Measurements from ENCODE around the gene RGS7BP. TPM values are rescaled to one million over a fixed set of nuclear protein-coding genes. Genes with fewer than 3 reads are reported as not detected.

Gene RGS7BP
- total and polyA plus RNA-seq, 10 of the 15 experiments (the other 5 are each of a cell fraction or from before 2014, with no cell fraction given), result not detected

GRCh38 chr5:64489857-64490256 lies 16.0 kb upstream of the RGS7BP start (continued):
- no peak for TF ChIP-seq ETV6 (conservative IDR thresholded peaks at IDR 0.05 in 1 of 2, IDR thresholded peaks at IDR 0.05 in 1 of 2; ENCODE audit: borderline replicate concordance in 1 of 2, low read depth in 1 of 2)

GRCh38 chr5:64497386-64497785 lies 8.4 kb upstream of the RGS7BP start:
- no peaks in the 10 kb centered on the region for H4K20me1 ChIP-seq (ENCODE audit: control insufficient read depth, insufficient read depth)
- no peaks in the 10 kb centered on the region for H3K9me3 ChIP-seq (replicated peaks; ENCODE audit: control insufficient read depth, insufficient read depth, low read length)
- no peak for ATAC-seq
- RAD21 ChIA-PET (ENCODE audit: unreplicated experiment), result no interaction called here
- no peaks in the 10 kb centered on the region for H3K4me1 ChIP-seq (ENCODE audit: control insufficient read depth, insufficient read depth, low read length)
- WGBS (ENCODE audit: insufficient coverage, insufficient replicate concordance, low lambda C conversion rate, missing lambda C conversion rate), result 56% methylated on average over 2 of the region's 2 CpGs
- no peak overlapping the region for H2AFZ ChIP-seq (ENCODE audit: control insufficient read depth, low read depth, low read length)
- H3K4me2 ChIP-seq (ENCODE audit: control insufficient read depth, insufficient read depth), result no peak overlapping the region
- intact Hi-C loops (cut with micrococcal nuclease; ENCODE audit: unreplicated experiment), result no loop called here
- H3K9ac ChIP-seq (ENCODE audit: control insufficient read depth, insufficient read depth, low read length), result no peak overlapping the region
- in situ Hi-C loops (cut with MboI), result no loop called here
- POLR2A ChIA-PET, result interaction anchor here (0.6 kb wide), 1 partner anchor 878 kb away, joined by 5 read pairs; no protein-coding TSS in a partner anchor
- DNase-seq (ENCODE audit: low read depth, low spot score), result no peak
- H3K79me2 ChIP-seq (ENCODE audit: control insufficient read depth, insufficient read depth, low read length), result no peaks in the 10 kb centered on the region
- FAIRE-seq, result no peak
- no peak overlapping the region for H3K27ac ChIP-seq (ENCODE audit: control insufficient read depth, insufficient read depth)
- H3K4me3 ChIP-seq, result no peak overlapping the region
- no peaks in the 10 kb centered on the region for H3K36me3 ChIP-seq (ENCODE audit: control insufficient read depth in 2 of 2, insufficient read depth in 2 of 2, low read length in 1 of 2)
- no TSS peak for BruUV-seq (replicated peaks)
- CTCF ChIA-PET, result no interaction called here
- H3K27me3 ChIP-seq (replicated peaks in 1 of 2; ENCODE audit: control insufficient read depth in 2 of 2, insufficient read depth in 2 of 2, low read length in 1 of 2), result no peaks in the 10 kb centered on the region
- SMC1A ChIA-PET (ENCODE audit: uncharacterized antibody, unreplicated experiment), result no interaction called here
- no peak for TF ChIP-seq SIX5 (IDR thresholded peaks at IDR 0.05; ENCODE audit: low read depth, low read length, severe bottlenecking)
- TF ChIP-seq ZNF592 (IDR thresholded peaks at IDR 0.05), result no peak
- TF ChIP-seq SKIL (IDR thresholded peaks at IDR 0.05; ENCODE audit: low read depth, poor library complexity, severe bottlenecking), result no peak
- no peak for TF ChIP-seq CTCF (IDR thresholded peaks at IDR 0.05 in 2 of 3, conservative IDR thresholded peaks at IDR 0.05 in 1 of 3; ENCODE audit: control insufficient read depth in 2 of 3, extremely low read depth in 1 of 3, insufficient read depth in 1 of 3, low read depth in 3 of 3, low read length in 3 of 3)
- no peak for TF ChIP-seq ZBTB33 (IDR thresholded peaks at IDR 0.05)
- no peak for TF ChIP-seq IRF3 (IDR thresholded peaks at IDR 0.05)
